Lower leg skin (tissue), 3 donors: ENCODE measurements around the gene SMIM29.

Experiments used
- CTCF ChIP-seq, 3 donors: fragments of 450-650 bp; IDR thresholded peaks; one replicate each; pipeline ENCODE4 v1.5.1; 2016; ENCODE audit warnings: antibody characterized with exemption in 3 of 3, mild to moderate bottlenecking in 3 of 3, moderate library complexity in 2 of 3
- POLR2A ChIP-seq, 2 donors: fragments of 450-650 bp; IDR thresholded peaks; one replicate each; pipeline ENCODE4 v1.6.1; 2016 to 2017; ENCODE audit warnings: antibody characterized with exemption in 2 of 2, mild to moderate bottlenecking in 1 of 2, moderate library complexity in 1 of 2

GRCh38 chr6:34231566-34232336 lies 17.1 kb downstream of the SMIM29 start:
- TF ChIP-seq CTCF (IDR thresholded peaks at IDR 0.05): no peak
- no peak for TF ChIP-seq POLR2A (IDR thresholded peaks at IDR 0.05)
